Measurements from ENCODE around the gene OR10D3. TPM values are rescaled to one million over a fixed set of nuclear protein-coding genes. Genes with fewer than 3 reads are reported as not detected.

Gene OR10D3
- polyA plus RNA-seq, 1 donor (not counting 4 experiments of a cell fraction or from before 2014, with no cell fraction given), result not detected

DNA sequence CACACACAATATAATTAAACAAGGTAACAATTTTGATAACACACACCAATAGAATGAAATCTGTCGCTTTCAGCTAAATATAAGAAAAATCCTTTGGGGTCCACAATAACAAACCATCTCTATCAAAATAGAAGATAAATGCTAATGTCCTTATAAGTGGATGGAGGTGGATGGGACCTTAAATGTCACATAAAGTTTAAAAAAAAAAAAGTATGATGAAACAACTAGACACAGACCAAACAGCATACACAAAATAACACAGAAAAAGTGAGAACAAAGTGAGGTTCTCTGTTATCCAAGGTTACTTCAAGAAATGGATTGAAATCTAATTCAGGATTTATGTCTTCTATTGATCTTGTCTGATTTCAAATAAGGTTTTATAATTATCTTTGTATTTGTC is 10.5 kb upstream of the OR10D3 start:
- Histone ChIP-seq H3K4me3 (ENCODE audit: control insufficient read depth in 2 of 3, extremely low read depth in 1 of 3, insufficient read depth in 2 of 3, low read depth in 1 of 3, low read length in 3 of 3) (no peak overlapping the region), H3K9me3 (ENCODE audit: control insufficient read depth, low read depth, low read length) (no peaks in the 10 kb centered on the region), H3K36me3 (ENCODE audit: control insufficient read depth in 2 of 2, extremely low read depth in 1 of 2, insufficient read depth in 2 of 2, low read length in 2 of 2) (no peaks in the 10 kb centered on the region), H3K27ac (ENCODE audit: control insufficient read depth, insufficient read depth, low read length) (no peak overlapping the region), H2AFZ (ENCODE audit: control insufficient read depth, low read length) (no peak overlapping the region), H3K27me3 (ENCODE audit: control insufficient read depth, extremely low read depth, insufficient read depth, low read length) (no peaks in the 10 kb centered on the region), H4K20me1 (ENCODE audit: control insufficient read depth, extremely low read depth, insufficient read depth, low read length) (no peaks in the 10 kb centered on the region), H3K4me1 (ENCODE audit: control insufficient read depth, extremely low read depth, insufficient read depth, low read length) (no peaks in the 10 kb centered on the region), H3K9me1 (ENCODE audit: control insufficient read depth, extremely low read depth, insufficient read depth, low read length) (no peaks in the 10 kb centered on the region), H3K9ac (ENCODE audit: control insufficient read depth, extremely low read depth, insufficient read depth, low read length) (no peak overlapping the region), H3K4me2 (ENCODE audit: control insufficient read depth, extremely low read depth, insufficient read depth, low read depth, low read length) (no peak overlapping the region), H3K79me2 (ENCODE audit: control insufficient read depth, insufficient read depth, low read length) (no peaks in the 10 kb centered on the region)
- FAIRE-seq, result no peak
- dilution Hi-C loops (cut with MboI; ENCODE audit: extremely low pct_ligation_motif_present, low sequenced_read_pairs), result no loop called here
- no peak for TF ChIP-seq EZH2 (IDR thresholded peaks at IDR 0.05; ENCODE audit: low read length)
- TF ChIP-seq, protein P1, sequence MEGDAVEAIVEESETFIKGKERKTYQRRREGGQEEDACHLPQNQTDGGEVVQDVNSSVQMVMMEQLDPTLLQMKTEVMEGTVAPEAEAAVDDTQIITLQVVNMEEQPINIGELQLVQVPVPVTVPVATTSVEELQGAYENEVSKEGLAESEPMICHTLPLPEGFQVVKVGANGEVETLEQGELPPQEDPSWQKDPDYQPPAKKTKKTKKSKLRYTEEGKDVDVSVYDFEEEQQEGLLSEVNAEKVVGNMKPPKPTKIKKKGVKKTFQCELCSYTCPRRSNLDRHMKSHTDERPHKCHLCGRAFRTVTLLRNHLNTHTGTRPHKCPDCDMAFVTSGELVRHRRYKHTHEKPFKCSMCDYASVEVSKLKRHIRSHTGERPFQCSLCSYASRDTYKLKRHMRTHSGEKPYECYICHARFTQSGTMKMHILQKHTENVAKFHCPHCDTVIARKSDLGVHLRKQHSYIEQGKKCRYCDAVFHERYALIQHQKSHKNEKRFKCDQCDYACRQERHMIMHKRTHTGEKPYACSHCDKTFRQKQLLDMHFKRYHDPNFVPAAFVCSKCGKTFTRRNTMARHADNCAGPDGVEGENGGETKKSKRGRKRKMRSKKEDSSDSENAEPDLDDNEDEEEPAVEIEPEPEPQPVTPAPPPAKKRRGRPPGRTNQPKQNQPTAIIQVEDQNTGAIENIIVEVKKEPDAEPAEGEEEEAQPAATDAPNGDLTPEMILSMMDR (optimal IDR thresholded peaks at IDR 0.05 in 1 of 3, IDR thresholded peaks at IDR 0.05 in 1 of 3, conservative IDR thresholded peaks at IDR 0.05 in 1 of 3; ENCODE audit: extremely low read depth in 1 of 3, insufficient read depth in 2 of 3, low read length in 3 of 3), result no peak
- DNase-seq (ENCODE audit: low read depth, low spot score), result no peak

DNA sequence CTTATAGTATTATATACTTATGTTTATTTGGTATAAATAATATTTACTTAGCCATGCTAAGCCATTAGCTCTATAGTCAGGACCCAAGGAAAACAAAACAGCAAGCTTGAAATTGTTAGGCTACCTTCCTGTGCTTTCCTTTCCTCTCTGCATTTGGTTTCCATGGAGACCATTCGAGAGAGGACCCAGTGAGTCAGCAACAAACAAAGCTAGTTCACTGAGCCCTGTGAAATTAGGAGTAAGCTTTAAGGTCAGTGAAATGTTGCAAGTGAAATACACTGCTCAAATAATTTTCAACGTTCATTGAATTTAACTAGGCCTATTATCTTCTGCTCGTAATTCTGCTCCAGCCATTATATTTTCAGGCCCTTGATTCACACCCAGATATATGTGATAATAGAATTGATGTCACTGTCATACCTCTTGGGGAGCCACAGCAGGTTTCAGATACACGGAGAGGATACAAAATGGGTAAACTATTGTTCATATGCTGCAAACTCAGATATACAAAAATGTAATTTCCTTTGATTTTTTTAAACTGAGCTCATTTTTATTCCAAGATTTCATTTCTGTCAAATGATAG is 9.1 kb upstream of the OR10D3 start:
- no peak overlapping the region for H3K4me3 ChIP-seq (ENCODE audit: control insufficient read depth in 2 of 3, extremely low read depth in 1 of 3, insufficient read depth in 2 of 3, low read depth in 1 of 3, low read length in 3 of 3)
- peak; percentile 20 for FAIRE-seq
- H3K9ac ChIP-seq (ENCODE audit: control insufficient read depth, extremely low read depth, insufficient read depth, low read length), result no peak overlapping the region
- H3K79me2 ChIP-seq (ENCODE audit: control insufficient read depth, insufficient read depth, low read length), result no peaks in the 10 kb centered on the region
- no peaks in the 10 kb centered on the region for H3K4me1 ChIP-seq (ENCODE audit: control insufficient read depth, extremely low read depth, insufficient read depth, low read length)
- H3K4me2 ChIP-seq (ENCODE audit: control insufficient read depth, extremely low read depth, insufficient read depth, low read depth, low read length), result no peak overlapping the region
- H4K20me1 ChIP-seq (ENCODE audit: control insufficient read depth, extremely low read depth, insufficient read depth, low read length), result no peaks in the 10 kb centered on the region
- TF ChIP-seq EZH2 (IDR thresholded peaks at IDR 0.05; ENCODE audit: low read length), result no peak
- TF ChIP-seq, protein P1 (optimal IDR thresholded peaks at IDR 0.05 in 1 of 3, IDR thresholded peaks at IDR 0.05 in 1 of 3, conservative IDR thresholded peaks at IDR 0.05 in 1 of 3; ENCODE audit: extremely low read depth in 1 of 3, insufficient read depth in 2 of 3, low read length in 3 of 3), result no peak
- H3K27ac ChIP-seq (ENCODE audit: control insufficient read depth, insufficient read depth, low read length), result no peak overlapping the region
- no peaks in the 10 kb centered on the region for H3K9me3 ChIP-seq (ENCODE audit: control insufficient read depth, low read depth, low read length)
- DNase-seq (ENCODE audit: low read depth, low spot score), result no peak
- no peaks in the 10 kb centered on the region for H3K27me3 ChIP-seq (ENCODE audit: control insufficient read depth, extremely low read depth, insufficient read depth, low read length)
- no peaks in the 10 kb centered on the region for H3K36me3 ChIP-seq (ENCODE audit: control insufficient read depth in 2 of 2, extremely low read depth in 1 of 2, insufficient read depth in 2 of 2, low read length in 2 of 2)
- dilution Hi-C loops (cut with MboI; ENCODE audit: extremely low pct_ligation_motif_present, low sequenced_read_pairs), result no loop called here
- no peak overlapping the region for H2AFZ ChIP-seq (ENCODE audit: control insufficient read depth, low read length)
- H3K9me1 ChIP-seq (ENCODE audit: control insufficient read depth, extremely low read depth, insufficient read depth, low read length), result no peaks in the 10 kb centered on the region

Measured in keratinocyte (primary cell).